GM18526 (cell line): ENCODE results near the gene LASP1NB.

ENCODE experiments used
- POLR2A ChIP-seq: IDR thresholded peaks from 3 replicates; pipeline ENCODE4 v1.6.1; 2011; ENCODE audit not compliant: insufficient read length; ENCODE audit errors: extremely low read depth

LASP1NB gene

GRCh38 chr17:38967290-38967738 lies 41.9 kb downstream of the LASP1NB start, which contains the start of gene FBXO47:
TSS of gene FBXO47 (minus strand) at chr17:38967403. CDS start at chr17:38963025, 4,378 bp downstream.
- no peak for TF ChIP-seq POLR2A

GRCh38 chr17:38969281-38969680 lies 43.9 kb downstream of the LASP1NB start:
- TF ChIP-seq POLR2A = no peak

- no peak for TF ChIP-seq POLR2A
Observed at GRCh38 chr17:38970128-38970527, 44.7 kb downstream of the LASP1NB start.

GRCh38 chr17:38970804-38971203 lies 45.4 kb downstream of the LASP1NB start:
- TF ChIP-seq POLR2A = no peak

- TF ChIP-seq POLR2A = no peak
Observed at GRCh38 chr17:38978180-38978579, 52.8 kb downstream of the LASP1NB start.
